ENCODE data around the gene UNC79.

GRCh38 chr14:93693914-93694313 lies 263.2 kb downstream of the UNC79 start:
- TF ChIP-seq POLR2A (IDR thresholded peaks at IDR 0.05) (no peak), CTCF (IDR thresholded peaks at IDR 0.05) (no peak)

All from testis (tissue), 2 donors.